G401 (cell line): ENCODE measurements around the gene SPECC1. TPM values are rescaled to one million over a fixed set of nuclear protein-coding genes. Genes with fewer than 3 reads are reported as not detected.

Experiments used
- DNase-seq: peaks from one replicate; pipeline ENCODE4 v3.0.0-alpha.2; 2015; ENCODE audit warnings: low spot score
- in situ Hi-C: cut with HindIII; loops from 2 replicates; pipeline ENCODE4 v1.10.0; 2016; ENCODE audit warnings: low sequenced_read_pairs, mixed read lengths
- total RNA-seq: library from RNA; depleted of rRNA; stranded (reverse); fragments of >200 nt; shearing (Covaris generic); gene quantifications from 2 replicates; pipeline ENCODE4 v1.2.3, GENCODE V29; 2014

Gene SPECC1
- total RNA-seq, 1 experiment from 2014 or later: not detected

DNA sequence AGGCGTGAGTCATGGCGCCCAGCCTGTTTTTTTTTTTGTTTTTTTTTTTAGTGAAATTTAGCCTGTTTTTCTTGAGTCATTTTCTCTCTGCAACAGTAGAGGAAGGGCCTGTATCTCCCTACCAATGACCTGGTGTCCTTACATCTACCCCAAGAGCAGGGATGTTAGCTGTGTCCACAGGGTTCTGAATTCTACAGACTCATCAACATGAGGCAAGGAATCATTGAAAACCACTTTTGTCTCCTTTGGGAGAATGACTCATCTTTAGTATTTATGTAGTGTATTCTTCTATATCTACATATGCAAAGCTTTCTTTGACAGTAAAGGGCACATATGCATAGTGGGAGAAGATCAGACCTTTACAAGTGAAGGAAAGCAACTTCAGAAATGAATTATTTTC, 105.3 kb downstream of the SPECC1 start:
- DNase-seq: no peak
- in situ Hi-C loops: no loop called here

DNA sequence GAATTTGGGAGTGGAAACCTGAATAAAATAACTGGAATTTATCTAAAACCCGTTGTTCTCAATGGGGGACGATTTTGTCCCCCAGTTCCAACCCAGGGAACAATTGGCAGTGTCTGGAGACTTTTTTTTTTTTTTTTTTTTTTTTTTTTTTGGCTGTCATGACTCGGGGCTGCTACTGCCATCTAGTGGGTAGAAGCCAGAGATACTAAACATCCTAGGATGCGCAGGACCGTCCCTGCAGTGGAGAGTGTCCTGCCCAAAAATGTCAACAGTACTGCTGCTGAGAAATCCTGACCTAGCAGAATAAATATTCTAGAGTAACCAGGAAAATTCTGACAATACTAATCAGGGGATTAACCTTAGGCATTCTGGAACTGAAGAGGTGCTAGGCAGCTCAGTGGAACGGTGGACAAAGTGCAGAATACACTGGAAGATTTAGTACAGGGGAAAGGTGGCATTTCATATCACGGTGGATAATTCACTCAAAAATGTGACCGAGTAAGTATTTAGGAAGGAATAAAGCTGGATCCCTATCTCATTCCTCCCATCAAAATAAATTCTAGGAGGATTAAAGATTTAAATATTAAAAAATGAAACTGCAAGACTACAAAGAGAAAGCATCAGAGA, 107.6 kb downstream of the SPECC1 start:
- in situ Hi-C loops: no loop called here

DNA sequence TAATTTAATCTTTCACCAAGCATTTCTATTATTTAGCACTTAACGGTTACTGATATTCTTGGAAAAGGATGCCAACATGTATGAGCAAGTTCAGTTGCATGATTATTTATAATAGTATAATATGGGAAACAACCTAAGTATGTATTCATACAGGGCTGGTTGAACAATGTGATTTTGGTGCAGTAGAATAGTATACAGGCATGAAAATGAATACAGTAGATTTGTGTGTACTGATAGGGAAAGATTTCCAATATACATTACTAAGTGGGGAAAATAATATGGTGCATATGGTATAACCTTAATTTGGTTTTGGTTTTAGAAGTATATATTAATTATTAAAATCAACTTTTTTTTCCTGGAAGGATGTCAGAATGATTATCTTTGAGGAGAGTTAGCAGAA, 109.1 kb downstream of the SPECC1 start:
- no peak for DNase-seq
- in situ Hi-C loops: no loop called here

More for the DNA sequence above, 107.6 kb downstream of the SPECC1 start:
- peak; percentile 78 for DNase-seq

DNA sequence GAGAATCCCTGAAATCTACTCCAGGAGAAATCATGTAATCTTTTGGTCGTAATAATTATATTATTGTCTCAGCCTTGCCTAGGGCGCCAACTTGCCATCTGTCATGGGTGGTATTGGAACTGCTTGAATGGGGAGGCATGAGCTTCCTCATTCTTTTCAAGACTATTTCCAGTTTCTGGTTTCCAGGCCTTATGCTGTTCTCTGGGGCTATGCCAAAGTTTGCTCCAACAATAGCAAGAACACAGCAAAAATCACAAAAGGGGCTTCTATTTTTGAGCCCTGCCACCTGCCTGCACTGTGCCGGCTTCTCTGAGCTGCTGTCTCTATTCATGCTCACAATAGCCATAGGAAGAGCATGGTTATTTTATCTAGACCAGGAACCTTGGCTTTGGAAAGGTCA, 111.7 kb downstream of the SPECC1 start:
- DNase-seq: peak; percentile 99
- in situ Hi-C loops: no loop called here

DNA sequence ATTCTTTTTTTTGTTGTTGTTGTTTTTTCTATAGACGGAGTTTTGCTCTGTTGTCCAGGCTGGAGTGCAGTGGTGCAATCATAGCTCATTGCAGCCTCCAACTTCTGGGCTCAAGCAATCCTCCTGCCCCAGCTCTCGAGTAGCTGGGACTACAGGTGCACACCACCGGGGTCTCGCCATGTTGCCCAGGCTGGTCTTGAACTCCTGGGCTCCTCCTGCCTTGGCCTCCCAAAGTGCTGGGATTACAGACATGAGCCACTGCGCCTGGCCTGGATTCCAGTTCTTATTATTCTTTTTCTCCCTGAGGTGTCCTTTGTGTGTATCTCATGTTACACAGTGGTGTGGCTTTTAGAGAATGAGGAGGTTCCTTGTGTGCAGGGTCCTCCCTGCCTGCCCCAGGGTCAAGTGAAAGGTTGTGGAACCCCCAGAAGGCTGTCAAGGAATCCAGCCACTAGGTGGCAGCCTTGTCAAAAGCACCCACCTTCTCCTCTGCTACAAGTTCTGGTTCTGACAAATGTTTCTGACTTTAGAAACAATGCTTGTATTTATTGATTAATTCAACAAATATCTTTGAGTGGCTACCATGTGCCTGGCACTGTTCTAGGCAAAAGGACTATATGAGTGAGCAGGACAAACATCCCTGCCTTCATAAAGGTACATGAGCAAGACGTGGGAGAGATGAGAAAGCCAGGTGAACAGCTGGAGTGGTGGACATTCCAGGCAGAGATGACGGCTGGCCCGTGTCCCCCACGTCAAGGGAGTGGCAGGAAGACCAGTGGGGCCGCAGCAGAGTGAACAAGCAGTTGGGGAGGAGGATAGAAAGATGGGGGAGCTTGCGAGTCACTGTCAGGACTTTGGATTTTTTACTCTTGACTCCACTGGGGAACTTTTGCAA, 112.4 kb downstream of the SPECC1 start:
- peak; percentile 71 for DNase-seq
- in situ Hi-C loops: no loop called here

DNA sequence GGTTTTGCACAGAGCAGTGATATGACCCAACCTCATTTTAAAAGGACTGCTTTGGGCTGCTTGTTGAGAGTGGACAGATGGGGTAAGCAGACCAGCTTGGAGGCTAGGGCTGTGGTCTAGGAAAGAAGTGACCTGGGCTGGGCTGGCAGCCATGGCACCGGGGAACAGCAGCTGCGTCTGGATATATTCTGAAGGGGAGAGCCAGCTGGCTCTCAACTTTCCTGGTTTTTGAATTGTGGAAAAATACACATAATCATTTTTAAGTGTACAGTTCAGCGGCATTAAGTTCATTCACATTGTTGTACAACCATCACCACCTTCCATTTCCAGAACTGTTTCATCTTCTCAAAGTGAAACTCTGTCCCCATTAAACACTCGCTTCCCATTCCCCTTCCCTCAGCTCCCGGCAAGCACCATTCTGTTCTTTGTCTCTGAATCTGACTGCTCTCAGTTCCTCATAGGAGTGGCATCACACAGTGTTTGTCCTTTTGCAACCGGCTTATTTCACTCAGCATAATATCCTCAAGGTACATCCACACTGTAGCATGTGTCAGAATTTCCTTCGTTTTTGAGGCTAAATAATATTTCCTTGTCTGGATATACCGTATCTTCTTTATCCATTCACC, 113.2 kb downstream of the SPECC1 start:
- in situ Hi-C loops: no loop called here
- DNase-seq: peak; percentile 55

DNA sequence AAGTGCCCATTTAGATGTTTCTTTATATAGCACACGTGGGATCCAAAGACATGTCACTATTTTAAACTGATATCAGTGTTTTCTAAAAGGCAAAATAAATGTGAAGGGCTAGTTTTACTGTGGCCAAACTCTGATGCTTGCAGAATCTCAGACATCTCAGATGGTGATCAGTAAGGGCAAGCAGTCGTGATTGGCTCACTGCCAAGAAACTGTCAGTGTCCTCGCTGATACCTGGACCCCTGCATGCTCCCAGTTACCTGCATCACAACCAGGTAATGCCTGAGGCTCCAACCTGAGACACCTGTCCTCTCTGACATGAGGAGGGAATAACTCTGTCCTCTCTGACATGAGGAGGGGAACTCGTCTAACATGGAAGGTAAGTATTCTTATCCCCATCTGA, 114.0 kb downstream of the SPECC1 start:
- no peak for DNase-seq
- in situ Hi-C loops: no loop called here

DNA sequence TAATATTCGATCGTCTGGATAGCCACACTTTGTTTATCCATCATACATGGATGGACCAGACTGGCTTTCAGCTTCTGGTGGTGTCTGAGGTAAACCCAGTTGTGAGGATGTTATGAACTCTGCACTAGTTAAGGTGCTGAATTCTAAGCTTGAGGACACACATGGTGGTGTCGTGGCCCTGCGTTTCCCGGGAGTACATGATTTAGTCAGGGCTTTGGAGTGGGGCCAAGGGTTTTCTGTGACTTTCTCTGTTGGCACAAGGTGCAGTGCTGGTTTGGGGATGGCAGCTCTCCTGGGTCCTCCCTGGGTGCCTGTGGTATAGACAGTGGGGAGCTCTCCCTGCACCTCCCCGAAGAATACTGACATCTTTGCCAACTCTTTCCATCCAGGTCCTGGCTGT, 116.6 kb downstream of the SPECC1 start:
- in situ Hi-C loops: no loop called here
- DNase-seq: no peak

DNA sequence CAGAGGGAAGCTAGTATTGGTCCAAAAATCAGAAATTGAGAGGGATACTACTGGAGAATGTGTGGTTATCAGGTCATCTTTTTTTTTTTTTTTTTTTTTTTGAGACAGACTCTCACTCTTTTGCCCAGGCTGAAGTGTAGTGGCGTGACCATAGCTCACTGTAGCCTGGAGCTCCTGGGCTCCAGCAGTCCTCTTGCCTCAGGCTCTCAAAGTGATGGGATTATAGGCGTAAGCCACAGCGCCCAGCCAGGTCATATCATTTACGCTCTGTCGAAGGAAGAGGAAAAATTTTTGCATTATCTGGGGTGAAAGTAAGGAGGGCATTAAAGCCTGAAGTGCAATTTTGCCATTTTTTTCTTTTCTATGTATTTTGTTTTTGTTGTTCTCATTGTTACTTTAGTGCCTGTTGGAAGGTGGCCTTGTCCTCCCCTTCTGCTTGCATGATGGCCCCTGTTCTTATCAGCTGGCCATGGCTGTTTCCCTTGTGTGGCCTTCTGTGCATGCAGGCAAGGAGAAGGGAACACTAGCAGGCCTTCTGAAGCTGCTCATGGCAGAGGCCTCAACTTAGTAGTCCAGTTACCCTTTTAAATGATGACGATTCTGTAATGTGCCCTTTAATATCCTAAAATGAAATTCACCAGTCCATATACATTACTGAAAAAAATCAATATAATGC, 118.3 kb downstream of the SPECC1 start:
- no peak for DNase-seq
- in situ Hi-C loops: no loop called here

DNA sequence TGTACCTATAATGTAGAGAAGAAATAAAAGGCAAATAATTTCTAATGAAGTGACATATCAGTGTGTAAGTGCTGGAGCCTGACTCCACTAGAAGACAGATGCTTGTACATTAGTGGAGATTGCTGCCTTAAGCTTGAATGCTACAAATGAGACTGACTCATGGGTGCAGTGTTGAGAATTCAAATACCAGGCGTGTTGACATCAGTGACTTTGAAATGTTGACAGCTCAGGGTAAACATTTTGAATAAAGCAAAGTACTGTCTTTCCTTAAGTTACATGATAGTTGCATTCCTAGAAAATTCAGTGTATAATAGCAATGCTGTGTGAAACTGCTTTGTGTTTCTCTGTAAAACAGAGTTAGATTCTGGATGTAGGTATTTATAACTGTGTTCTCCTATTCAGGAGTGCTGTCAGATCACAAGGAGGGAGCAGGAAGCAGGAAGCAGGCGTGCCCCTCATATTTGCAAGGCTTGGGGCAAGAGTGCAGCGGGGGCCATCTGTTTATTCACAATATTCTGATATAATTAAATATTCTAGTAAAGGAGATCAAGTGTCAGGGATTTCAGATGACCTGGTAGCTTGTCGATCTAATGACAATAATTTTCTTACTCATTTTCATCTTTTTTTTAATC, 119.0 kb downstream of the SPECC1 start:
- in situ Hi-C loops: no loop called here
- no peak for DNase-seq

DNA sequence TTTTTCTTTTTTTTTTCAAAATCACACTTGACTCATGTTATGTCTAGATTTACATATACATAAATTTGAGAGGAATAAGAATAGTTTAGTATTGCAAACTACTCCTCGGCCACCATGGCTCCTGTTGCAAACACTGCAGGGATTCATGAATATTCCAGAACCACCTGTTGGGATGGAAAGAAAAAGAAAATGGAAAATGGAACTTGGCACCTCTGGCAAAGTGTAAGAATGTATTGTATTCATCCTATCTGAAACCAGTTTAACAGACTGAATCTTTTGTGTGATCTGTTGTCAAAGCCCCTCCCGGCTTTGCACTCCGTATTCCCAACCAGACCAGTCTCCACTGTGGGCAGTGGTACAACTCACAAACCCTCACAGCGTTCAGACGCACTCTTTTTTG, 124.4 kb downstream of the SPECC1 start:
- DNase-seq: no peak
- in situ Hi-C loops: no loop called here

DNA sequence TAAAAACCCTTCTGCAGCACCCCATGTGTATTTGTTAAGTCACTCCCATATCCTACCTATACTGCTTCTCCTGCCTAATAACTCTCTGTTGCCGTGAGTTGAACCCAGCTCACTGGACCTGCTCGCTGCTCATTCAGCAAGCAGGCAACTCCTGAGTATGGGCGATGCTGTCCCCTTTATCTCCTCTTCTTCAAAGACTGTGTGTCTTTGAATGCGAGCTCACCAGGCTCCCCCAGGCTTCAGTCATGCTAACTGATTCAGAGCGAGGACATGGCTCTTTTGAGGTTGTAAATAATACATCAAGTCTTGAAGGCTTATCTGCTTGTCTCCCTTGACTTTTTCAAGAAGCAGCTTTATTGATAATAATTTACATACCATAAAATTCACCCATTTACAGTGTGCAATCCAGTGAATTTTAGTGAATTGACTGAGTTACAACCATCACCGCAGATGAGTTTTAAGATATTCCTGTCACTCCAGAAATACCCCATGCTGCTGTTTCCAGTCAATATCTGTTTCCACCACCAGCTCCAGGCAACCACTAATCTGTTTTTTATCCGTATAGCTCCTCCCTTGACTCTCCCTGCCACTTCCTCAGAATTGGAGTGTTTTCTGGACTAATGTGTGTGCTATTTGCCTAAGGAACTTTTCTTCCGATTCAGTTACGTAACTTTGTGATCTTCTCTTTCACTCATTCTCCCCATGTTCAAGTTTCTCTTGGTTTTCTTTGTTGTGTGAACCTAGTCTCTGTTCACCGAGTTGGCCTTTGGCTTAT, 132.2 kb downstream of the SPECC1 start:
- DNase-seq: no peak
- in situ Hi-C loops: no loop called here

DNA sequence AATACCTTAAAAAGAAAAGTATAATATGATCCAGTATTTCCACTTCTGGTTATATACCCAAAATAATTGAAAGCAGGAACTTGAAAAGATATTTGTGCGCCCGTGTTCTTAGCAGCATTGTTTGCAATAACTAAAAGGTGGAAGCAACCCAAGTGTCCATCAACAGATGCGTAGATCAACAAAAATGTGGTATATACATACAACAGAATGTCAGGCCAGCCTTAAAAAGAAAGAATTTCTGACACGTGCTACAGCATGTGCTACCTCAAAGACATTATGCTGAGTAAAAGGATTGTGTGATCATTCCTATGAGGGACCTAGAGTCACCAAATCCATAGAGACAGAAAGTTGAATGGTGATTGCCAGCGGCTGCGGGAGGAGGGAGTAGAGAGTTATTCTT, 133.1 kb downstream of the SPECC1 start:
- in situ Hi-C loops: no loop called here

DNA sequence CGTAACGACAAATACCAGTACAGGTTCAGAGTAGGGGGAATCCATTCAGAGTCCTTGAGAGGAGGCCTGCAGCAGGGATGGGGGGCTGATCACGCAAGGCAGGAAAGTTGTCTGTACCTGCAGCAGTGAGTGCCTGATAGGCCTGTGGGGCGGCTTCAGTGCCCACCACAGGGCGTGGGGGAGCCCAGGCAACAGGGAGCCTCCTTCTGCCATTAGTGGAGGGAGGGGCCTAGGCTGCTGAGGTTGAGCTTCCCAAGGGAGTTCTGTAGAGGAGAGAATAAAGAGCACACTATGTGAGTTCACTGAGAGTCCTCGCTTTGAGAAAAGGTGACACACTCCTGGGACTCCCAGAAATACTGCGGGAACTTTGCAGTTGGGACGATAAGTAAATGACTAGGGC, 134.6 kb downstream of the SPECC1 start:
- in situ Hi-C loops: no loop called here
- no peak for DNase-seq

More for the DNA sequence above, 133.1 kb downstream of the SPECC1 start:
- DNase-seq: no peak

DNA sequence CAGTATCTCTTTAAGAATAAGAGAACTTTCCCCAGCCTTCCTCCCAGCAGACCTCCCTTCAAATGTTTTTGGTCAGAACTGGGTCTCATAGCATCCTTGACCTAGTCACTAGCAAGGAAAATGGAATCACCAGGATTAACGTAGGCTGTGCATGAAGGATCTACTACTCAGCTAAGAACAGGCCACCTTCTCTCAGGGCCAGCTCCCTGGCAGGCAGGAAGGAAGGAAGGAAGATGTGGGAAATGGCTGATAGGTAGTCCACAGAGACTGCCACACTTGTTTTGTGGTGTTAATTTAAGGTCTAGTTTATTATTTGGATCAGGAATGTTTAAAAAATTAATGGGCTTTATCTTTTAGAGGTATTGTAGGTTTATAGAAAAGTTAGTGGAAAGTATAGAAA, 136.4 kb downstream of the SPECC1 start:
- no peak for DNase-seq
- in situ Hi-C loops: no loop called here

DNA sequence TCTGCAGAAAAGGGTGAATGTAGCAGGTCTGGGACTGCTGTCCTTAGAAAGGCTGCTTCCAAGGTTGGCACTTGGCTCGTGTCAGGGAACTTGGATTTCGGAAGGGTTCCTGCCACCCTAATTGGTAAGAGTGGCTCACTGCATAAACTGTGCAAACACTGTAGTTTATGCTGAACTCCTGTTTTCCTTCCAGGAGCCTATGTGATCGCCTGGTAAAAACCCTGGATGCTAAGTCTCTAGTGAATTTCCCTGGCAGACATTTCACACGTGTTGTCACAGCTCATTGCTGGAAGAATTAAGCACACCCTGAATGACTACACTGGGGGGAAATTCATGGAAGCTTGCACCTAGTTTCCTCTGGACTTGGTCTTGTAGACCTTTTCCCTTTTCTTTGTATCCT, 140.1 kb downstream of the SPECC1 start:
- no peak for DNase-seq
- in situ Hi-C loops: no loop called here

DNA sequence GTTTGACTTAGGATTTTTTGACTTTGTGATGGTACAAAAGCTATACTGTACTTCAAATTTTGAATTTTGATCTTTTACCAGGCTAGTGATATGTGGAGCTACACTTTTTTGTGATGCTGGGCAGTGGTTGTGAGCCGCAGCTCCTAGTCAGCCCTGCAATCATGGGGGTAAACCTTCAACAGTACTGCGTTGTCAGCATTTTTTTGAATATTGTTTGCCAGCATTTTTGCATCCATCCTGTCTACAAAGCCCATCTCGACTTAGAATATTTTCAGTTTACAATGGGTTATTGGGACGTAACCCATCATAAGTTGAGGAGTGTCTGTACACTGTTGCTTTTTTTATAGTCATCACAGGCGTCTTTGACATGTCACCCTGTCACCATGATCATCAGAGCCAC, 142.0 kb downstream of the SPECC1 start:
- in situ Hi-C loops: no loop called here
- DNase-seq: no peak

DNA sequence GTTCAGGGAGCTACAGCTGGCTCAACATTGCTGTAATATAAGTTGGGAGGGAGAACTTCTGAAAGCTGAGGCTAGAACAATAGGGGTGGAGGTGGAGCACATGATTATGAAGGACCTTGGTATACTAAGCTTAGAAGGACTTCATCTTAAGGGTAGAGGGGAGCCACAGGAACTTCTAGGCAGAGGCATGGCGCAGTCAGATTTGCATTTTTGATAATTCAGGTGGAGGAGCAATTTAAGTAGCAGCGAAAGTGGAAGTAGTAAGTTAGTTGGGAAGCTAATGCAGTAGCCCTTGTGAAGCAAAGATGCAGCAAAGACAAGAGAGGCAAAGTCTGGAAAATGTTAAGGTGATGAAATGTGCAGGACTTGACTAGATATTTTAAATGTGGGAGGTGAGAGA, 144.1 kb downstream of the SPECC1 start:
- DNase-seq: no peak
- in situ Hi-C loops: no loop called here
